Left lung (tissue), 10 donors: ENCODE data around the gene RAB7B. TPM values are rescaled to one million over a fixed set of nuclear protein-coding genes. Genes with fewer than 3 reads are reported as not detected.

ENCODE experiments used
- ATAC-seq: fragments of 200-7000 bp; cut with Tn5 transposase; one replicate; pipeline ENCODE4 v1.9.1; 2020; ENCODE audit warnings: moderate library complexity
- DNase-seq, 4 donors: peaks; one replicate each; pipeline ENCODE4 v3.0.0-alpha.2; 2013 to 2020
- H3K27ac ChIP-seq, 2 donors: fragments of 200-600 bp; sonication (generic) in 1 of 2; one replicate each; pipeline versions ENCODE4 v1.5.0 to v1.8.0; 2020 to 2021
- H3K27me3 ChIP-seq, 2 donors: fragments of 200-600 bp; sonication (generic) in 1 of 2; one replicate each; pipeline versions ENCODE4 v1.5.0 to v1.8.0; 2020 to 2021
- H3K36me3 ChIP-seq, 2 donors: fragments of 200-600 bp; sonication (generic) in 1 of 2; one replicate each; pipeline versions ENCODE4 v1.5.0 to v1.8.0; 2020 to 2021
- H3K4me1 ChIP-seq, 2 donors: fragments of 200-600 bp; one replicate each; pipeline ENCODE4 v1.8.0; 2021
- H3K4me3 ChIP-seq, 2 donors: fragments of 200-600 bp; sonication (generic) in 1 of 2; one replicate each; pipeline versions ENCODE4 v1.5.0 to v1.8.0; 2020 to 2021; ENCODE audit warnings: mild to moderate bottlenecking in 1 of 2
- H3K9me3 ChIP-seq, 2 donors: fragments of 200-600 bp; sonication (generic) in 1 of 2; one replicate each; pipeline versions ENCODE4 v1.5.0 to v1.8.0; 2020 to 2021
- CTCF ChIP-seq, 2 donors: fragments of 200-600 bp; sonication (generic) in 1 of 2; IDR thresholded peaks; one replicate each; pipeline versions ENCODE4 v1.5.0 to v1.8.0; 2021; ENCODE audit warnings: antibody characterized with exemption in 2 of 2
- intact Hi-C, 2 donors: fragments of 100-400 bp; cut with DNase I; formaldehyde crosslinking; loops; one replicate each; pipeline versions ENCODE4 v1.11.2 to v1.14.2; 2022
- polyA plus RNA-seq, 6 donors: library from polyadenylated mRNA; unstranded; fragments of 120-200 nt; gene quantifications; one replicate each; pipeline ENCODE4 v1.2.1, GENCODE V29; 2013; ENCODE audit not compliant: insufficient read length in 6 of 6
- total RNA-seq, 2 donors: library from RNA; stranded (reverse); fragmentation: NEBNext Ultra II Directional; extraction: Animal tissue kit (Norgen Biotek cat#: 25700); gene quantifications; one replicate each; pipeline ENCODE4 v1.2.1, GENCODE V29; 2021
- donor health status: DM: no; HTN: yes; CAD: no.
- donor health status: DM: no; HTN: no; CAD: no.

The RAB7B gene
- total and polyA plus RNA-seq, 8 donors = 3.2 to 14.2 (median 4.0) TPM

GRCh38 chr1:205948886-205949285 lies 54.3 kb downstream of the RAB7B start:
- no peaks in the 10 kb centered on the region for H3K36me3 ChIP-seq
- no peak overlapping the region for H3K4me3 ChIP-seq
- DNase-seq = no peak
- ATAC-seq = no peak
- H3K9me3 ChIP-seq = no peaks in the 10 kb centered on the region
- H3K27me3 ChIP-seq = peaks cover 0 to 13% of the 10 kb centered on the region in 2 donors
- H3K27ac ChIP-seq = no peak overlapping the region
- intact Hi-C loops = no loop called here
- no peak for TF ChIP-seq CTCF (IDR thresholded peaks at IDR 0.05)
- peaks cover 4 to 17% of the 10 kb centered on the region in 2 donors for H3K4me1 ChIP-seq

GRCh38 chr1:205948039-205948438 lies 55.2 kb downstream of the RAB7B start:
- Histone ChIP-seq H3K4me1 (peaks cover 4 to 17% of the 10 kb centered on the region in 2 donors), H3K36me3 (no peaks in the 10 kb centered on the region), H3K4me3 (no peak overlapping the region), H3K9me3 (no peaks in the 10 kb centered on the region), H3K27me3 (peaks cover 0 to 21% of the 10 kb centered on the region in 2 donors), H3K27ac (no peak overlapping the region)
- no peak for TF ChIP-seq CTCF (IDR thresholded peaks at IDR 0.05)
- ATAC-seq (no peak), DNase-seq (no peak)
- intact Hi-C loops = no loop called here

- ATAC-seq = peak; percentile 72
- no peak overlapping the region for H3K27ac ChIP-seq
- peaks cover 0 to 22% of the 10 kb centered on the region in 2 donors for H3K27me3 ChIP-seq
Observed at GRCh38 chr1:205947024-205947423, 56.2 kb downstream of the RAB7B start.

GRCh38 chr1:205945069-205945468 lies 58.1 kb downstream of the RAB7B start:
- no peaks in the 10 kb centered on the region for H3K9me3 ChIP-seq
- no peak for DNase-seq
- no peaks in the 10 kb centered on the region for H3K36me3 ChIP-seq
- H3K27ac ChIP-seq = no peak overlapping the region
- ATAC-seq = no peak
- peaks cover 2 to 5% of the 10 kb centered on the region in 2 donors for H3K4me1 ChIP-seq
- intact Hi-C loops = no loop called here
- no peak overlapping the region for H3K4me3 ChIP-seq
- TF ChIP-seq CTCF (IDR thresholded peaks at IDR 0.05) = no peak
- H3K27me3 ChIP-seq = peaks cover 0 to 22% of the 10 kb centered on the region in 2 donors

More at GRCh38 chr1:205947024-205947423, 56.2 kb downstream of the RAB7B start:
- Histone ChIP-seq H3K9me3 (no peaks in the 10 kb centered on the region), H3K4me3 (no peak overlapping the region), H3K36me3 (no peaks in the 10 kb centered on the region), H3K4me1 (peaks cover 4 to 17% of the 10 kb centered on the region in 2 donors)
- intact Hi-C loops = no loop called here
- DNase-seq = peak in 2 of 4 donors; percentile 72 to 80
- no peak for TF ChIP-seq CTCF (IDR thresholded peaks at IDR 0.05)

- ATAC-seq (no peak), DNase-seq (no peak)
- no peaks in the 10 kb centered on the region for H3K4me1 ChIP-seq
- TF ChIP-seq CTCF (IDR thresholded peaks at IDR 0.05) = no peak
- intact Hi-C loops = no loop called here
- H3K9me3 ChIP-seq = no peaks in the 10 kb centered on the region
- no peaks in the 10 kb centered on the region for H3K36me3 ChIP-seq
- H3K4me3 ChIP-seq = no peak overlapping the region
- peaks cover 0 to 22% of the 10 kb centered on the region in 2 donors for H3K27me3 ChIP-seq
- no peak overlapping the region for H3K27ac ChIP-seq
Observed at GRCh38 chr1:205944525-205944924, 58.7 kb downstream of the RAB7B start.
